Activated naive CD8-positive, alpha-beta T cell (primary cell): Measurements from ENCODE around the gene C2CD4B.
A peak's percentile ranks its signal among the peaks of the same experiment; 100 is the strongest.

ENCODE experiments used
- H3K27ac Mint-ChIP-seq: one replicate; pipeline ENCODE4 v1.8.0; 2021; ENCODE audit warnings: mixed read lengths
- H3K27me3 Mint-ChIP-seq: one replicate; pipeline ENCODE4 v1.8.0; 2021; ENCODE audit warnings: mixed read lengths
- H3K36me3 Mint-ChIP-seq: one replicate; pipeline ENCODE4 v1.8.0; 2021; ENCODE audit warnings: mixed read lengths
- H3K4me1 Mint-ChIP-seq: one replicate; pipeline ENCODE4 v1.8.0; 2021; ENCODE audit warnings: low read depth, mixed read lengths
- H3K4me3 Mint-ChIP-seq: one replicate; pipeline ENCODE4 v1.8.0; 2021; ENCODE audit warnings: mild to moderate bottlenecking, mixed read lengths
- H3K9me3 Mint-ChIP-seq: one replicate; pipeline ENCODE4 v1.8.0; 2021; ENCODE audit warnings: low read depth, mixed read lengths

C2CD4B gene, protein sequence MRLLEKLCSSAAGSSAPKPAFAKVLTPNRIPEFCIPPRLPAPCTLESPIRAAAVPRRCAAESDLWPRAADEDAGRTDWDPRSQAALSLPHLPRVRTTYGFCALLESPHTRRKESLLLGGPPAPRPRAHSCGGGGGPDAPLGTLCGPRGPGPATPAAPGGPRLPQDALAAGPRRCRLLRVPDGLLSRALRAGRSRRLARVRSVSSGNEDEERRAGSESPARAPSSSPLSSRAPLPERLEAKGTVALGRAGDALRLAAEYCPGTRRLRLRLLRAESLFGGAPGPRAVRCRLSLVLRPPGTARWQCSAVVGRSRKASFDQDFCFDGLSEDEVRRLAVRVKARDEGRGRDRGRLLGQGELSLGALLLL

DNA sequence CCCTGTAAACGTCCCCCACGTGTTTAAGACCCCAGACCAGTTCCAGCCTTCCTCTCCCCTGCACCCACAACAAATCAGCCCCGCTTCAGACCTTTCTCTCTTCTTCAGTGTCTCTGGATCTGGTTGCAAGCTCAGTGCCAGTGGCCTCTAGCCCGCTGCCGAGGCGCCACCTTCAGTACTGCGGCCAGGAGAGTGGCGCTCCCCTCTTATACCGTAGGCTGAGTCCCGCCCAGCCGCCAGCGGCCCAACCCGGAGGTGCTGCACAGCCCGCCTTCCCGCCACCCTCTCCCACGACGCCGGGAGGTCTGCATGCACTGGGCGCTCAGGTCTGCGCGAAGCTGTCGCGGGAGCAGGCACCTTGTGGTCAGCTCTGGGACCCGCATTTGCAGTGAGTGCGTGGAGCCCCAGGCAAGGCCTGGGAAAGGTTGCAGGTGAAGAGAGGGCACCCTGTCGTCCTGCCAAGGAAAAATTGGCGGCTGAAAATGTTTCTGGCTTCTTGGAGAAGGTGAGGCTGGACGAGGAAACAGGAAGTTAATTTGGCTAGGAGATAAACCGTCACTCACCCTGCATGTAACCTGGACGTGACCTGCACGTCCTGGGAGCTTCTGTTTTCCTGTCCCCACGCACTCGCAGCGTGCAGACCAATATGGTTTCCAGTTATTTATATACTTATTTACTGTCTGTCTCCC, at the start of gene C2CD4B:
C2CD4B (minus strand) TSS at position 182 of the 689 bp plus-strand sequence. CDS start 301 bp downstream, outside the sequence.
- Mint-ChIP-seq H3K27me3 (peaks cover 45% of the 10 kb centered on the region), H3K27ac (no peak within 1 kb of the TSS), H3K36me3 (no peaks in the 10 kb centered on the region), H3K9me3 (no peaks in the 10 kb centered on the region), H3K4me1 (peaks cover 20% of the 10 kb centered on the region), H3K4me3 (peak within 1 kb of the TSS; percentile 77)

DNA sequence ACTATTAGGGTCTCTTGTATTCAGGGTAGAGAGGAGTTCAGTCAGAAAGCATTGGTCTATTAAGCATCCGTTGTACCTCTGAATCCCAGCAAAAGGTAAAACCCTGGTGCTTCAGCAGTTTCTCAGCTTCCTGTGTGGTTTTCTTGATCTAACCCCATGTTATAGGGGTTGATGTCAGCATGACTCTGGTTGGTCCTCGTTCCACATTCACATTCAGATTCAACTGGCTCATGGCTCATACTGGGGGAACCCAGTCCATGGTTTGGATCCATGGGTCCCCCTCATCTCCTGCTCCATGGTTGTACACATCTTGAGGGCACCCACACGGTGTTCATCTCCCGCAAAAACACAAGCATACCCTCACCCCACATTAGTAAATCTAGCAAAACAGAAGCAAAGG, 47.7 kb upstream of the C2CD4B start:
- no peak overlapping the region for H3K27ac Mint-ChIP-seq
- peaks cover 2% of the 10 kb centered on the region for H3K4me1 Mint-ChIP-seq
- no peak overlapping the region for H3K4me3 Mint-ChIP-seq
- H3K36me3 Mint-ChIP-seq: peaks cover 2% of the 10 kb centered on the region
- peaks cover 8% of the 10 kb centered on the region for H3K27me3 Mint-ChIP-seq
- H3K9me3 Mint-ChIP-seq: peaks cover 6% of the 10 kb centered on the region

DNA sequence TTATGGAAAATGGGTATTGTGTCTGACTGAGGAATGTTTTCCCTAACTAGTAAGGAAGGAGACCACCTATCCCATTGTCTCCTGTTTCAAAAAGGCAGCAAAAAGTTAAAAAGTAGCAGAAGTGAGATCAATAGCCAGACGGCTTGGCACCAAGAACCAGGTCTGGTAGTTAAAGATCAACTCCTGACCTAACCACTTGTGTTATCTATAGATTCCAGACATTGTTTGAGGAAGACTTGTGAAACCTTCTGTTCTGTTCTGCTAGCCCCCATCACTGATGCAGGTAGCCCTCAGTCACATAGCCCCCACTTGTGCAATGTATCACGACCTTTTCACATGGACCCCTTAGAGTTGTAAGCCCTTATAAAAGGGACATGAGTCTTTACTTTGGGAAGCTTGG, 46.3 kb upstream of the C2CD4B start:
- Mint-ChIP-seq H3K27me3 (peaks cover 6% of the 10 kb centered on the region), H3K4me3 (no peak overlapping the region), H3K36me3 (no peaks in the 10 kb centered on the region), H3K4me1 (peaks cover 2% of the 10 kb centered on the region), H3K9me3 (peaks cover 3% of the 10 kb centered on the region), H3K27ac (no peak overlapping the region)

DNA sequence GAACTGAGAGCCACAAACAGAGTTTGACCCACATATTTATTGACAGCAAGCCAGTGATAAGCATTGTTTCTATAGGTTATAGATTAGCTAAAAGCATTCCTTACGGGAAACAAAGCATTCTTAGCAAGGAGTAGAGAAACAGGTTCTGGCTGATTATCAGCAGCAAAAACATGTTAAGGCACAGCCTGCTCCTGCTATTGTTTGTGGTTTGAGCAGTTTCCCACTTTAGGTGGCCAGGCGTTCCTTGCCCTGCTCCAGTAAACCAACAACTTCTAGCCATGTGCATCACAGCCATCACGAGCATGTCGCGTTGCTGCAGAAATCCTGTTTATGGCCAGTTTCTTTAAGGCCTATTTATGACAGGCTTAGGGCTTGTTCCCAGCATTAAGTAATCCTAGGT, 44.7 kb upstream of the C2CD4B start:
- Mint-ChIP-seq H3K4me3 (no peak overlapping the region), H3K27ac (no peak overlapping the region), H3K27me3 (peaks cover 13% of the 10 kb centered on the region), H3K9me3 (peaks cover 4% of the 10 kb centered on the region), H3K4me1 (peaks cover 2% of the 10 kb centered on the region), H3K36me3 (no peaks in the 10 kb centered on the region)

DNA sequence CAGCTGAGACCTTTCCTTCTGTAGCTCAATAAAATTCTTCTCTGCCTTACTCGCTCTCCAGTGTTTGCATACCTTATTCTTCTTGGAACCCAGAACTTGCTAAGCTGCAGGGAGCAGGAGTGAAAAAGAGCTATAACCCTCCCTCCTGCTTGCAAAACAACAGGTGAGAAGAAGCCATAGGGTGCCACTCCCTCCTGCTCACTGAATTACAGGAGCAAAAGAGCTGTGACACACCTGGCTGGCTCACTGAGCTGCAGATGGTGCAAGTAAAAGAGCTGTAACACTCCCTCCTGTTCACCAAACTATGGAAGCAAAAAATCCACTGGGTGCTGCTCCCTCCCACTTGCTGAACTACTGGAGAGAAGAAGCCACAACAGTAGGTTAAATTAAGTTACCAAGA, 44.2 kb upstream of the C2CD4B start:
- Mint-ChIP-seq H3K27ac (no peak overlapping the region), H3K9me3 (peaks cover 4% of the 10 kb centered on the region), H3K4me1 (peaks cover 2% of the 10 kb centered on the region), H3K36me3 (no peaks in the 10 kb centered on the region), H3K4me3 (no peak overlapping the region), H3K27me3 (peaks cover 13% of the 10 kb centered on the region)

DNA sequence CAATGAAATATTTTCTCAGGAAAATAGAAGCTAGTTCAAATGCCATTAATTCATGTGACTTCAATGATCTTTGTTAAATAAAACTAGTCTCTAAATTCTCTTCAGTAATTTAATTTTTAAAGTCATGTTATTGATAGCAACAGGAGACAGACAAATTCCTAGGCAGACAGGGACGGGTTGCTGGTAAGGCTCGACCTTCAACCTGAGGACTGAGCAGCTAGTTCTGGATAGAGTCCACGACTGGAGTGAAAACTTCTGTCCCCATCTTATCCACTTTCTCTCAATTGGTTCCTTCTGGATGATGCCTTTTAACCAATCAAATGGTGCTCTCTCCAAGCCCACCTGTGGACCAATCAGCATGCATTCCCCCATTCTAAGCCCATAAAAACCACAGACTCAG, 43.8 kb upstream of the C2CD4B start:
- H3K36me3 Mint-ChIP-seq: no peaks in the 10 kb centered on the region
- peaks cover 4% of the 10 kb centered on the region for H3K9me3 Mint-ChIP-seq
- H3K27me3 Mint-ChIP-seq: peaks cover 13% of the 10 kb centered on the region
- H3K4me1 Mint-ChIP-seq: peaks cover 2% of the 10 kb centered on the region
- no peak overlapping the region for H3K27ac Mint-ChIP-seq
- H3K4me3 Mint-ChIP-seq: no peak overlapping the region

DNA sequence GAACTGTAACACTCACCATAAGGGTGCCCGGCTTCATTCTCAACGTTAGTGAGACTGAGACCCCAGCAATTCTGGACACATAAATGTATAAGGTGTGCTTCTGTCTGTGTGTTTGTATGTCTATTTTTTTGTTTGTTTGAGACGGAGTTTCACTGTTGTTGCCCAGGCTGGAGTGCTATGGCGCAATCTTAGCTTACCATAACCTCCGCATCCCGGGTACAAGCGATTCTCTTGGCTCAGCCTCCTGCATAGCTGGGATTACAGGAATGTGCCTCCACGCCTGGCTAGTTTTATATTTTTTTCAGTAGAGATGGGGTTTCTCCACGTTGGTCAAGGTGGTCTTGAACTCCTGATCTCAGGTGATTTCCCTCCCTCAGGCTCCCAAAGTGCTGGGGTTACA, 43.3 kb upstream of the C2CD4B start:
- Mint-ChIP-seq H3K4me1 (peaks cover 2% of the 10 kb centered on the region), H3K4me3 (no peak overlapping the region), H3K9me3 (peaks cover 4% of the 10 kb centered on the region), H3K27me3 (peaks cover 13% of the 10 kb centered on the region), H3K36me3 (no peaks in the 10 kb centered on the region), H3K27ac (no peak overlapping the region)

DNA sequence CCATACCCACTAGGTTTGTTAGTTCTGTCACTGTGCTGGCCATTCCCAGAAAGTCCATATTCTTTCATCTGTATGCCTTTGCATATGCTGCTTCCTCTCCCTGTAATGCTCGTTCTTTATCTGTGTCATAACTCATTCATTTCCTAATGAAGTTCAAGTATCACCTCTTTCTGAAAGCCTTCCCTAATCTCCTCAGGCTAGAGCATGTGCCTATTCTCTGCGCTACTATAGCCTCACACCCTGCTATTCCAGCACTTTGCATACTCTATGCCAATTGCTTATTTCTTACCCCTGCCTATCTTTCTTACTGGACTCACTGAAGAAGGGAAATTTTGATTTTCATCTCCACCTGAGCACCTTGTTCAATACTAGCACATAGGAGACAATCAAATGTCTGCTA, 25.6 kb upstream of the C2CD4B start:
- H3K4me1 Mint-ChIP-seq: peaks cover 1% of the 10 kb centered on the region
- no peaks in the 10 kb centered on the region for H3K36me3 Mint-ChIP-seq
- H3K27me3 Mint-ChIP-seq: peaks cover 19% of the 10 kb centered on the region
- H3K9me3 Mint-ChIP-seq: no peaks in the 10 kb centered on the region
- no peak overlapping the region for H3K4me3 Mint-ChIP-seq
- no peak overlapping the region for H3K27ac Mint-ChIP-seq

DNA sequence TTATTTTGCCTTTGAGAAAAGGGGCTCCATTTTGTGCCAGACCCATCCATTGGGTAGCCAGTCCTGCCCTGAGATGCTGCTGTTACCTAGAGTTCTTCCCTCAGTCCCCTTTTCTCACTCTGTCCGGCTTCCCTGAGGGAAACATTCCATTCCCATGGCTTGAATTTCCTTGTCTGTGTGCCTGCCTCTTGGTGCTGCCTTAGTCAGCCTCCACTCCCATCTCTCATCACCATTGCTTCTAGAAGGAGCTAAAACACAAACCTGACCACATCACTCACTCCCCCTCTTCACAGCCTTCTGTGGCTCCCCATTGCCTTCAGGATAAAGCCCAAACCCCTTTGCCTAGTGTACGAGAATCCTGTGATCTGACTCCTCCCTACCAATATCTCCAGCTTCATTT, 25.2 kb upstream of the C2CD4B start:
- no peaks in the 10 kb centered on the region for H3K36me3 Mint-ChIP-seq
- H3K4me1 Mint-ChIP-seq: peaks cover 1% of the 10 kb centered on the region
- H3K27ac Mint-ChIP-seq: no peak overlapping the region
- H3K9me3 Mint-ChIP-seq: no peaks in the 10 kb centered on the region
- H3K4me3 Mint-ChIP-seq: no peak overlapping the region
- peaks cover 19% of the 10 kb centered on the region for H3K27me3 Mint-ChIP-seq

DNA sequence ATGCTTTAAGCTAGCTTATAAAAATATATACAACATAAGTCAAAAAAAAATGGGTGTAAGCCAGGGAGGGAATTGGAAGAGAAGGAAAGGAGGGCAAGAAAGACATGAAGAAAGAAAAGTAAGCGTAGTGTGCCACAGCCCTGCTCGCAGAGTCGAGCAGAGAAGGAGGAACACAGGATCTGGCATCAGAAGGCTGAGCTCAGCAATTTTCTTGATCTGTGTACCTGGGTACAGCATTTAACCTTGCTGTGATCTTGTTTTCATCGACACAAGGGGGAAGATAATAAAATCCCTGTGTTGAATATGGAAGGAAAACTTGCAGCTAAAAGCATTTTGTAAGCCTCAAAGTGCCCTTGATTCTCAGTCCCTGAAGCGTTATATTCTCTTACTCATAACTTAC, 23.7 kb upstream of the C2CD4B start:
- Mint-ChIP-seq H3K4me1 (peaks cover 1% of the 10 kb centered on the region), H3K36me3 (no peaks in the 10 kb centered on the region), H3K9me3 (no peaks in the 10 kb centered on the region), H3K4me3 (no peak overlapping the region), H3K27me3 (peaks cover 12% of the 10 kb centered on the region), H3K27ac (no peak overlapping the region)

DNA sequence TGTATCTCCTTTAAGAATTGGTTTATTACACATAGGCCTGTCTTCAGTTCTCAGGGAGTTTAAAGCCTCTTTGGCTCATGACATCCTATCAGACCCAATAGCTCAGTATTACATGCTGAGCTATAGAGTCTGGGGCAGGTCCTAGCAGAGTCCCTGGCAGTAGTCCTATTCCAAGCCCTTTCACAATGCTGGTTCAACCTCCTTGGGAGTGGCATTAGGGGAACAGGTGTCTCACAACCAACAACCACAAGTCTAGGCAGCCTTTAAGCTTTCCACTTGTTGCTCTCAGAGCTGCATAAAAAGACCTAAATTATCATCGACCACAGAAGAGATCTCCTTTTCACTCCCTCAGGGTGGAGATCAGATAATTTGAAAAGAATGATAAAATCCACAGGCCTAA, 22.8 kb upstream of the C2CD4B start:
- Mint-ChIP-seq H3K27me3 (peaks cover 12% of the 10 kb centered on the region), H3K4me3 (no peak overlapping the region), H3K4me1 (no peaks in the 10 kb centered on the region), H3K36me3 (no peaks in the 10 kb centered on the region), H3K27ac (no peak overlapping the region), H3K9me3 (no peaks in the 10 kb centered on the region)

DNA sequence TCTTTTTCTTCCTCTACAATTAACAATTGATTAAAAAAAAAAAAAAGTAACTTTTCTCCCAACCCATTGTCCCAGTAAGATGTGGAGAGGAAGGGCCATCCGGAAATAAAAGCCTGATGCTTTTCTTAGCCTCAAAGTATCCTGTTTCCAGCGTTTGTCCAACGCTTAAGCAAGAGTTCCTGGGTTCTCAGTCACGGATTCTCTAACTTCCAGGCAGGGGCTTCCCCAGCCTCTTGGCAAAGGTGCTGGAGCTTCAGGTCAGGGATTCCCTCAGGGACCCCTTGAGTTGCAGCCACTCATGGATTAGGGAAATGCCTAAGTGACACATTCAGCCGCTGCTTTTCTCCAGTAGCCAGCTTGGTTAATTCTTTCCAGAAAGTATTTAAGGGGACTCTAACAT, 22.3 kb upstream of the C2CD4B start:
- H3K27ac Mint-ChIP-seq: no peak overlapping the region
- no peaks in the 10 kb centered on the region for H3K9me3 Mint-ChIP-seq
- no peaks in the 10 kb centered on the region for H3K36me3 Mint-ChIP-seq
- H3K27me3 Mint-ChIP-seq: peaks cover 12% of the 10 kb centered on the region
- no peaks in the 10 kb centered on the region for H3K4me1 Mint-ChIP-seq
- H3K4me3 Mint-ChIP-seq: no peak overlapping the region

DNA sequence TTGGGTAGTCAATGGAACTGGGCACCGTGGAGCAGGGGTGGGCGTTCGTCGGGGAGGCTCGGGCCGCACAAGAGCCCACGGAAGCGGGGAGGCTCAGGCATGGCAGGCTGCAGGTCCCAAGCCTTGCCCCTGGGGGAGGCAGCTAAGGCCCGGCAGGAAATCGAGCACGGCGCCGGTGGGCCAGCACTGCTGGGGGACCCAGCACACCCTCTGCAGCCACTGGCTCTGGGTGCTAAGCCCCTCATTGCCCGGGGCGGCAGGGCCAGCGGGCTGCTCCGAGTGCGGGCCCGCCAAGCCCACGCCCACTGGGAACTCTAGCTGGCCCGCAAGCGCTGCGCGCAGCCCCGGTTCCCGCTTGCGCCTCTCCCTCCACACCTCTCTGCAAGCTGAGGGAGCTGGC, 21.5 kb upstream of the C2CD4B start:
- no peaks in the 10 kb centered on the region for H3K4me1 Mint-ChIP-seq
- peaks cover 9% of the 10 kb centered on the region for H3K27me3 Mint-ChIP-seq
- H3K36me3 Mint-ChIP-seq: no peaks in the 10 kb centered on the region
- H3K9me3 Mint-ChIP-seq: no peaks in the 10 kb centered on the region
- no peak overlapping the region for H3K27ac Mint-ChIP-seq
- no peak overlapping the region for H3K4me3 Mint-ChIP-seq

DNA sequence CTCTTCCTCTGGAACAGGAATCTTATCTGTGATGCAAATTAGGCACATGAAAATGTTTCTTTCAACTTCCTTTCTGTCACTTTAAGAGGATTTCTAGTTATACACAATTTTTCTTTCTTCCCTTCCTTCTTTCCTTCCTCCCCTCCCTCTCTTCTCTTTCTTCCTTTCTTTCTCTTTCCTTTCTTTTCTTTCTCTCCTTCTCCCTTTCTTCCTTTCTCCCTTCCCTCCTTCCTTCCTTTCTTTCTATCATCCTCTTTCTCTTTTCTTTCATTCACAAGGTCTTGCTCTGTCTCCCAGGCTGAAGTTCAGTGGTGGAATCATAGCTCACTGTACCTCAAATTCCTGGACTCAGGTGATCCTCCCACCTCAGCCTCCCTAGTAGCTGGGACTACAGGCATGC, 18.0 kb upstream of the C2CD4B start:
- no peaks in the 10 kb centered on the region for H3K4me1 Mint-ChIP-seq
- H3K36me3 Mint-ChIP-seq: no peaks in the 10 kb centered on the region
- H3K4me3 Mint-ChIP-seq: no peak overlapping the region
- no peak overlapping the region for H3K27ac Mint-ChIP-seq
- H3K9me3 Mint-ChIP-seq: no peaks in the 10 kb centered on the region
- H3K27me3 Mint-ChIP-seq: no peaks in the 10 kb centered on the region

DNA sequence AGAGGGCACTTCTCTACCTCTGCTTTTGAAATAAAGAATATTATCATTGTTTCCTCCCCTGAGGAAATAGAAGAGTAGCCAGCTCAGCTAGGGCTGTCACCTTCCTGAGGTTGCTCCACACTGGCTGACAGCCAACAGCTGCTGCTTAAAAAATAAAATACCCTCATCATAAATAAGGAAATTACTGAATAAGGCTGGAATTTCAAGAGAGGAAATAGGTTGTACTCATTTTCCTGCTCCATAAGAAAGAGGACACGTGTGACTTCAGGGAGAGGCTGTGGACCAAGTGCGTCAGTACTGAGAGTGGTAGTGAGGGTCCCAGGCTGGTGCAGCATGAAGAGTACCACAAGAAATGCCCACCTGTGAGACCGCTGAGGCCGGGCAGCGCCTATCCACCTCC, 8.1 kb upstream of the C2CD4B start:
- H3K36me3 Mint-ChIP-seq: no peaks in the 10 kb centered on the region
- H3K27me3 Mint-ChIP-seq: peaks cover 14% of the 10 kb centered on the region
- H3K9me3 Mint-ChIP-seq: no peaks in the 10 kb centered on the region
- H3K4me3 Mint-ChIP-seq: no peak overlapping the region
- H3K4me1 Mint-ChIP-seq: no peaks in the 10 kb centered on the region
- no peak overlapping the region for H3K27ac Mint-ChIP-seq

DNA sequence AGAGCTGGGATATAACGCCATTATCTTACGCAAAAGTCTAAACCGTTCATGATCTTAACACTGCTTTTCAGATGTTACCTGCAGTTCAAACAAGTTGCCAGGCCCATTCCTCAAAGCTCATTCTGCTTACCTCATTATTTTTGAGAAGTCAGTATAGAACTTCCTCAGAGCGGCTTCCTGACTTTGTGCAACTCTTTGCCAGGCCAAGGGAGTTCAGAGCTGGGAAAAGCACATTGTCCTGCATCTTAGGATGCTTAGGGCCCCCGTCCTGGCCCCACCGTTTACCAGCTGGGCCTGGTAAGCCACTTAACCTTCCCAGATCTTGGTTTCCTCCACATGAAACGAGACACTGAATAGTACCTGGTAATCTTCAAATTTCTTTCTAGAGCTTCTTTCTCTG, 6.8 kb upstream of the C2CD4B start:
- peaks cover under 1% of the 10 kb centered on the region for H3K4me1 Mint-ChIP-seq
- H3K27me3 Mint-ChIP-seq: peaks cover 21% of the 10 kb centered on the region
- H3K27ac Mint-ChIP-seq: no peak overlapping the region
- H3K36me3 Mint-ChIP-seq: no peaks in the 10 kb centered on the region
- H3K4me3 Mint-ChIP-seq: no peak overlapping the region
- no peaks in the 10 kb centered on the region for H3K9me3 Mint-ChIP-seq
